MCF 10A (cell line): ENCODE results near the gene PCNX3. TPM values are rescaled to one million over a fixed set of nuclear protein-coding genes. Genes with fewer than 3 reads are reported as not detected.

ENCODE experiments used
- BruUV-seq: library from RNA; stranded (reverse); fragments of 400-500 nt; replicated peaks from 2 replicates; lab custom pipeline; 2021; lab: Mats Ljungman, UMichigan
- CTCF ChIA-PET: fragments of 300-600 bp; sonication (Branson Sonifier 250); formaldehyde crosslinking; extraction: SDS; loops from one replicate; lab custom pipeline; 2021; ENCODE audit warnings: antibody characterized with exemption, inconsistent platforms; lab: Yijun Ruan, JAX
- POLR2A ChIA-PET: fragments of 300-600, 350-650 bp; sonication (Branson Sonifier 250); formaldehyde crosslinking; extraction: SDS; loops from one replicate; lab custom pipeline; 2020; ENCODE audit warnings: antibody characterized with exemption, inconsistent platforms; lab: Yijun Ruan, JAX
- DNase-seq: peaks from one replicate; pipeline ENCODE4 v3.0.0-alpha.2; 2018; ENCODE audit not compliant: unreplicated experiment
- H3K27ac Mint-ChIP-seq: one replicate; pipeline ENCODE4 v1.8.0; 2022; ENCODE audit warnings: mild to moderate bottlenecking, low read depth, mixed read lengths; ENCODE audit not compliant: unreplicated experiment
- H3K27me3 Mint-ChIP-seq: one replicate; pipeline ENCODE4 v1.8.0; 2022; ENCODE audit warnings: mixed read lengths; ENCODE audit not compliant: insufficient read depth, unreplicated experiment
- H3K36me3 Mint-ChIP-seq: one replicate; pipeline ENCODE4 v1.8.0; 2022; ENCODE audit warnings: mild to moderate bottlenecking, moderate library complexity, mixed read lengths; ENCODE audit not compliant: insufficient read depth, unreplicated experiment
- H3K4me1 Mint-ChIP-seq: one replicate; pipeline ENCODE4 v1.8.0; 2022; ENCODE audit warnings: mixed read lengths; ENCODE audit not compliant: insufficient read depth, unreplicated experiment
- H3K4me3 Mint-ChIP-seq: one replicate; pipeline ENCODE4 v1.8.0; 2022; ENCODE audit warnings: mild to moderate bottlenecking, moderate library complexity, mixed read lengths; ENCODE audit not compliant: unreplicated experiment
- H3K9me3 Mint-ChIP-seq: one replicate; pipeline ENCODE4 v1.8.0; 2022; ENCODE audit warnings: mixed read lengths; ENCODE audit not compliant: unreplicated experiment
- intact Hi-C: fragments of 100-400 bp; cut with micrococcal nuclease; formaldehyde crosslinking; loops from 2 replicates; pipeline ENCODE4 v1.14.1; 2022
- total RNA-seq: library from RNA; stranded (reverse); gene quantifications from 2 replicates; pipeline ENCODE4 v1.2.3, GENCODE V29; 2022
- TF ChIP-seq, protein P1 (sequence below): fragments of 200-600 bp; IDR thresholded peaks from one replicate; pipeline ENCODE4 v1.8.0; 2022; ENCODE audit warnings: antibody characterized with exemption, mild to moderate bottlenecking; ENCODE audit not compliant: unreplicated experiment

The PCNX3 gene
- total RNA-seq, 1 experiment from 2014 or later, result 40.9 TPM

DNA sequence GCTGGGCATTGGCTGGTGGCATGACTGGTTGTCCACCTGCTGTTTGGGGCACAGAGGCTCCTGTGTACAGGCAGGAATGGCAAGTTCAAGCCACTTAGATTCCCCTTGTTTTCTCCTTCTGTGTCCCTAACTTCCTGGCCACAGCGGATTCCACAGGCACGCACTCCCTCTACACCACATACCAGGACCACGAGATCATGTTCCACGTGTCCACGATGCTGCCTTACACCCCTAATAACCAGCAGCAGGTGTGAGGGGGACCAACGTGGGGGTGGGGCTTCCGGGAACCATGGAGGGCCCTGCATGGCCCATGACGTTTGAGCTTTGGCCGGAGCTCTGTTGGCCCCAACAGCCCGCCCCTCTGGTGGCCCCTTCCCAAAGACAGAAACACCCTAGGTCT, 30.1 kb downstream of the PCNX3 start:
- CTCF ChIA-PET, result interaction anchor here (0.6 kb wide), 1 partner anchor 27 kb away, joined by 3 read pairs; no protein-coding TSS in a partner anchor
- no peak overlapping the region for H3K4me3 Mint-ChIP-seq
- TF ChIP-seq, protein P1, sequence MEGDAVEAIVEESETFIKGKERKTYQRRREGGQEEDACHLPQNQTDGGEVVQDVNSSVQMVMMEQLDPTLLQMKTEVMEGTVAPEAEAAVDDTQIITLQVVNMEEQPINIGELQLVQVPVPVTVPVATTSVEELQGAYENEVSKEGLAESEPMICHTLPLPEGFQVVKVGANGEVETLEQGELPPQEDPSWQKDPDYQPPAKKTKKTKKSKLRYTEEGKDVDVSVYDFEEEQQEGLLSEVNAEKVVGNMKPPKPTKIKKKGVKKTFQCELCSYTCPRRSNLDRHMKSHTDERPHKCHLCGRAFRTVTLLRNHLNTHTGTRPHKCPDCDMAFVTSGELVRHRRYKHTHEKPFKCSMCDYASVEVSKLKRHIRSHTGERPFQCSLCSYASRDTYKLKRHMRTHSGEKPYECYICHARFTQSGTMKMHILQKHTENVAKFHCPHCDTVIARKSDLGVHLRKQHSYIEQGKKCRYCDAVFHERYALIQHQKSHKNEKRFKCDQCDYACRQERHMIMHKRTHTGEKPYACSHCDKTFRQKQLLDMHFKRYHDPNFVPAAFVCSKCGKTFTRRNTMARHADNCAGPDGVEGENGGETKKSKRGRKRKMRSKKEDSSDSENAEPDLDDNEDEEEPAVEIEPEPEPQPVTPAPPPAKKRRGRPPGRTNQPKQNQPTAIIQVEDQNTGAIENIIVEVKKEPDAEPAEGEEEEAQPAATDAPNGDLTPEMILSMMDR, result no peak
- H3K9me3 Mint-ChIP-seq, result no peaks in the 10 kb centered on the region
- POLR2A ChIA-PET, result interaction anchor here (1.1 kb wide), 1 partner anchor 7 kb away, joined by 3 read pairs; no protein-coding TSS in a partner anchor
- no TSS peak for BruUV-seq
- no peaks in the 10 kb centered on the region for H3K27me3 Mint-ChIP-seq
- H3K36me3 Mint-ChIP-seq, result no peaks in the 10 kb centered on the region
- intact Hi-C loops, result no loop called here
- no peak for DNase-seq
- H3K4me1 Mint-ChIP-seq, result peaks cover 6% of the 10 kb centered on the region
- no peak overlapping the region for H3K27ac Mint-ChIP-seq

DNA sequence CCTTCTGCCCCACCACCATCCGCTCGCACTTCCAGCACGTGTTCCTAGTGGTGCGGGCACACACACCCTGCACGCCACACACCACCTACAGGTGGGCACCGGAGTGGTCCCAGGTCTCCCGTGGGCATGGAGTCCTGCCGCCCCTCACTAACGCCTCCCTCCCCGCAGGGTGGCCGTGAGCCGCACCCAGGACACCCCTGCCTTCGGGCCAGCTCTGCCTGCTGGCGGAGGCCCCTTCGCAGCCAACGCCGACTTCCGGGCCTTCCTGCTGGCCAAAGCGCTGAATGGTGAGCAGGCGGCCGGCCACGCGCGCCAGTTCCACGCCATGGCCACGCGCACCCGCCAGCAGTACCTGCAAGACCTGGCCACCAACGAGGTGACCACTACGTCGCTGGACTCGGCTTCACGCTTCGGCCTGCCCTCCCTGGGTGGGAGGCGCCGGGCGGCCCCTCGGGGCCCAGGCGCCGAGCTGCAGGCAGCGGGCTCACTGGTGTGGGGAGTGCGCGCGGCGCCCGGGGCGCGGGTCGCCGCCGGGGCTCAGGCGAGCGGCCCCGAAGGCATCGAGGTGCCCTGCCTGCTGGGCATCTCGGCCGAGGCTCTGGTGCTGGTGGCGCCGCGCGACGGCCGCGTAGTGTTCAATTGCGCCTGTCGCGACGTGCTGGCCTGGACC, 30.8 kb downstream of the PCNX3 start:
- POLR2A ChIA-PET, result no interaction called here
- no TSS peak for BruUV-seq
- H3K27ac Mint-ChIP-seq, result no peak overlapping the region
- no peaks in the 10 kb centered on the region for H3K27me3 Mint-ChIP-seq
- no peak overlapping the region for H3K4me3 Mint-ChIP-seq
- TF ChIP-seq, protein P1, result no peak
- CTCF ChIA-PET, result interaction anchor here (0.6 kb wide), 1 partner anchor 27 kb away, joined by 3 read pairs; no protein-coding TSS in a partner anchor
- intact Hi-C loops, result no loop called here
- H3K36me3 Mint-ChIP-seq, result no peaks in the 10 kb centered on the region
- H3K9me3 Mint-ChIP-seq, result no peaks in the 10 kb centered on the region
- peaks cover 10% of the 10 kb centered on the region for H3K4me1 Mint-ChIP-seq
- DNase-seq, result no peak

DNA sequence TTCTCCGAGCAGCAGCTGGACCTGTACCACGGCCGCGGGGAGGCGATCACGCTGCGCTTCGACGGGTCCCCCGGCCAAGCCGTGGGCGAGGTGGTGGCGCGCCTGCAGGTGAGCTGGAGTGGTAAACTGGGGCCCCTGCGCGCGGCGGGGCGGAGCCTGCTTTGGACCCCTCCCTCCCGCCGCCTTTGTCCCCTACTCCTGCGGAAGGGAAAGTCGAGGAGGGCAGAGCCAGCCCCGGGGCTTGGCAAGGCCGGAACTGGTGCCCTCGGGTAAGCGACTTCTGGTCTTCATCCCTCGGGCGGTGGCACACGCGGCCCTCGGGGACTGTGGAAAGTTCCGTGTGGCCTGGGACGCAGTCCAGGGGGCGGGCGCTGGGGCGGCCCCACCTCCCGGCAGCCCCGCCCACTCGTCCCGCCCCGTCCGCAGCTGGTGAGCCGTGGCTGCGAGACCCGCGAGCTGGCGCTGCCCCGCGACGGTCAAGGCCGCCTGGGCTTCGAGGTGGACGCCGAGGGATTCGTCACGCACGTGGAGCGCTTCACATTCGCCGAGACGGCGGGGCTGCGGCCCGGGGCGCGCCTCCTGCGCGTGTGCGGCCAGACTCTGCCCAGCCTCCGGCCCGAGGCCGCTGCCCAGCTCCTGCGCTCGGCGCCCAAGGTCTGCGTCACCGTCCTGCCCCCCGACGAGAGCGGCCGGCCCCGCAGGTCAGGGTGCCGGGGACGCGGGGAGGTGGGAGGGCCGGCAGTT, 31.6 kb downstream of the PCNX3 start:
- BruUV-seq, result no TSS peak
- Mint-ChIP-seq H3K27me3 (no peaks in the 10 kb centered on the region), H3K4me1 (peaks cover 17% of the 10 kb centered on the region), H3K36me3 (no peaks in the 10 kb centered on the region), H3K9me3 (no peaks in the 10 kb centered on the region), H3K4me3 (peak overlapping the region; percentile 55), H3K27ac (no peak overlapping the region)
- no peak for DNase-seq
- intact Hi-C loops, result no loop called here
- ChIA-PET POLR2A (interaction anchor here (1.0 kb wide), 1 partner anchor 7 kb away, joined by 3 read pairs; no protein-coding TSS in a partner anchor), CTCF (interaction anchor here (0.6 kb wide), 1 partner anchor 9 kb away, joined by 3 read pairs; no protein-coding TSS in a partner anchor)
- TF ChIP-seq, protein P1, result no peak

DNA sequence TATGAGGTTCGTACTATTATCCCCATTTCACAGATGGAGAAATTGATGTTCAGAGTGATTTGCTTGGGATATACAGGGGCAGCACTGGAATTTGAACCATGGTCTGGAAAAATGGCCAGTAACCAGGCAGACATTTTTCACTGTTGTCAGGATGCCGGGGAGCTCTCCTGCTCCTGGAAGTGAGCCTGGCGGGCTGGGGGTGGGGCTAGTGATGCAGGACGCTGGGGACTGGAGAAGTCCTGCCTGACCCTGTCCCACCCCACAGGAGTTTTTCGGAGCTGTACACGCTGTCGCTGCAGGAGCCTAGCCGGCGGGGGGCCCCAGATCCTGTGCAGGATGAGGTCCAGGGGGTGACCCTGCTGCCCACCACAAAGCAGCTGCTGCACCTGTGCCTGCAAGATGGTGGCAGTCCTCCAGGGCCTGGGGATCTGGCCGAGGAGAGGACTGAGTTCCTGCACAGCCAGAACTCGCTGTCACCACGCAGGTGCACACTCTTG, 33.5 kb downstream of the PCNX3 start:
- intact Hi-C loops, result no loop called here
- no peak overlapping the region for H3K4me3 Mint-ChIP-seq
- CTCF ChIA-PET, result interaction anchor here (0.6 to 1.0 kb wide), 3 partner anchors 11 to 63 kb away, joined by 3 read pairs; no protein-coding TSS in a partner anchor
- no peaks in the 10 kb centered on the region for H3K27me3 Mint-ChIP-seq
- peaks cover 25% of the 10 kb centered on the region for H3K4me1 Mint-ChIP-seq
- no peaks in the 10 kb centered on the region for H3K9me3 Mint-ChIP-seq
- H3K27ac Mint-ChIP-seq, result no peak overlapping the region
- no peak for DNase-seq
- peaks cover 11% of the 10 kb centered on the region for H3K36me3 Mint-ChIP-seq
- TF ChIP-seq, protein P1, result no peak
- POLR2A ChIA-PET, result interaction anchor here (0.7 to 5.6 kb wide), 3 partner anchors 13 to 151 kb away, joined by 4 to 71 read pairs (median 5); partner anchors contain the start of gene RELA
- no TSS peak for BruUV-seq
